Measurements from ENCODE around the gene RBPMS2.

RBPMS2 gene

DNA sequence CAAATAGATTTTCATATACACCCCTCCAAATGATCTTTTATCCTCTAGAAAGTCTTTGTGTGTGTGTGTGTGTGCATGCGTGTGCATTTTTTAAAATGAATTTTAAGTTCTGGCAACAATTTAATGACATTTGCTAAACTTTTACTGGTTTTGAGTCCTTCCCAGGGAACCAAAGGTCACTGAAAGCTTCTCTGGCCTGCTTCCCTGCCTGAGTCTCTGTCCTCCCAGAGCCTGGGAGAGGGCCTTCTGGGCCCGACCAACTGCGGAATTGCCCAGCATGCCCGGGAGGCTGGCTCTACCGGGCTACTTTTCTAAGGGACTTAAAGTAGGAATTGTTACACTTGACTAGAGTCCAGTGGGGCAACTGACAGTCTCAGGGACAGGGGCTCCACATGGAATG is 7.4 kb upstream of the RBPMS2 start:
- DNase-seq, result no peak

DNA sequence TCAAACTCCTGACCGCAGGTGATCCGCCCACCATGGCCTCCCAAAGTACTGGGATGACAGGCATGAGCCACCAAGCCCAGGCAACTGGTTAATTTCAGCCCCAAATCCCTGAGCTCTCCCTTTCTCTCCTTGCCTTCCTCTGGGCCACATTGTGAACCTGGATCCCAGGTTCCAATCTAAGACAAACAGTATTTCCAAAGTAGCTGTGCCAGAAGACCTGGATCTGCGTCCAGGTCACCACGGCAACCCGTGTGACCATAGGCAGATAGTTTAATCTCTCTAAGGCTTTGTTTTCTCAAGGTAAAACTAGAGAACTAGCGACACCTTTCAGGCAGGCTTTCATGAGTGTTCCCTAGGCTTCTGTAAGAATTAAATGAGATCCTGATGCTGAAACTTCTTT is 5.9 kb upstream of the RBPMS2 start:
- no peak for DNase-seq

DNA sequence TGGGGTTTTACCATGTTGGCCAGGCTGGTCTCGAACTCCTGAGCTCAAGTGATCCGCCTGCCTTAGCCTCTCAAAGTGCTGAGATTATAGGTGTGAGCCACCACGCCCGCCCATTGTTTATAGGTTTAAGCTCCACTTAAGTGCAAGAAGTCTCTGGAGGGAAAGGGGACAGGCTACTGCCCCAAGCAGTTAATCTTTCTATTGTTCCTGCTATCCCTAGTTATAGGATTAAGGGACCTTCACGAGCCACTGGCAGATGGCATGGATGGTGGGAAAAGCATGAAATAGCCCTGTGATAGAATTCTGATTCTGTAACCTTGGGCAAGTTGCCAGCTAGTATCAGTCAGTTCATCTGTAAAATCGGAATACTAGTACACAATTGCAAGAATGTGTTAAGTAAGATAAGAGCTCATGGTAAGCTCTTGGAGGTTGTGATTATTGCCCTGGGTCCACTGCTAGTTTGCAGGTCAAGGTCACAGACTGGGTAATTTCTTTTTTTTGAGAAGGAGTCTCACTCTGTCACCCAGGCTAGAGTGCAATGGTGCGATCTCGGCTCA is 5.3 kb upstream of the RBPMS2 start:
- DNase-seq, result no peak

DNA sequence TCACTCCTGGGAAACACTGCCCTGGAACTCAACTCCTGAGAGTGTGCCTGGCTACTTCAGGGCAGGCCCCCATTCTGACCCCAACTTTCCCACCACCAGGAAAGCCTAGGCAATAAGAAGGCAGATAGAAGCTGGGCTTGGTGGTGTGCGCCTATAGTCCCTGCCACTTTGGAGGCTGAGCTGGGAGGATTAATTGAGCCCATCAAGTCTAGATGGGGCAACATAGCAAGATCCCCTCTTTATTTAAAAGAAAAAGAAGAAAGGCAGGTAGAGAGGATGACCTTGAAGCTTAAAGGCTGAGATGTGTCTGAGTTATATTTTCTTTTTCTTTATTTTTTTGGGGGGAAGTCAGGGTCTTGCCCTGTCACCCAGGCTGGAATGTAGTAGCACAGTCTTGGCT is 4.2 kb upstream of the RBPMS2 start:
- DNase-seq, result no peak

DNA sequence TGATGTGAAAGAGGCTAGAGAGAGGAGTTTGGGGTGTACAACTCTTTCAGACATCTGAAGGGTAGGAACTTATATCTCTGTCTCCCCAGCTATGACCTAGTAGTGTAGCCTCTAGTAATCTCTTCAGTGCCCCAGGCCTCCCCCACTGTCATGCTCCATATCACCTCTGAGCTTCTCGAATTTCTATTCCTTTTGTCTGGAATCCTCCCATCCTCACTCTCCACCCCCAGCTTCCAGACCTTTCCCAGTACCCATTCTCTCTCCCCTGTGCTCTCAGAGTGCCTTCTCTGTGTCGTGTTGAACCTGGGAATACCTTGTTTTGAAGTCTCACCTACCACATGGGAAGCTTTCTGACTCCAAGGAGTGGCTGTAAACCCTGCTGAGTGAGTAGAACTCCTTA is 3.6 kb upstream of the RBPMS2 start:
- no peak for DNase-seq

DNA sequence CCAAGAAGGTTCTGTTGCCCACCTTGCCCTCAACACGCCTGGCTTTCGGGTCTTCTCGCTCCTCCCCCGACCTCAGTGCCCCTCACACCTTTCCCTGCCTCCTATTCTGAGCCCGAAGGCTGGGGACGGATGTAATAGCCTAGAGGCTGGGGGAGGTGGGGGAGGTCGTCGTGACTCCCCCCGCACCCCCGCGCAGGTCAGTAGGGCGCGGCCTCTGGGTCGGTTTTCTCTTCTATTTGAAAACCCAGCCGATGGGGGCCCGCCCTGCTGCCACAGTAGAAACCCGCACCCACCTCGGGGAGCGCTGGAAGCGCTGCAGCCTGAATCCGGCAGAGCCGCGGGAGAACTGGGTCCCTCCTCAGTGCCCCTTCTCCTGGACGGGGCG is 1.0 kb upstream of the RBPMS2 start:
- no peak for DNase-seq

DNA sequence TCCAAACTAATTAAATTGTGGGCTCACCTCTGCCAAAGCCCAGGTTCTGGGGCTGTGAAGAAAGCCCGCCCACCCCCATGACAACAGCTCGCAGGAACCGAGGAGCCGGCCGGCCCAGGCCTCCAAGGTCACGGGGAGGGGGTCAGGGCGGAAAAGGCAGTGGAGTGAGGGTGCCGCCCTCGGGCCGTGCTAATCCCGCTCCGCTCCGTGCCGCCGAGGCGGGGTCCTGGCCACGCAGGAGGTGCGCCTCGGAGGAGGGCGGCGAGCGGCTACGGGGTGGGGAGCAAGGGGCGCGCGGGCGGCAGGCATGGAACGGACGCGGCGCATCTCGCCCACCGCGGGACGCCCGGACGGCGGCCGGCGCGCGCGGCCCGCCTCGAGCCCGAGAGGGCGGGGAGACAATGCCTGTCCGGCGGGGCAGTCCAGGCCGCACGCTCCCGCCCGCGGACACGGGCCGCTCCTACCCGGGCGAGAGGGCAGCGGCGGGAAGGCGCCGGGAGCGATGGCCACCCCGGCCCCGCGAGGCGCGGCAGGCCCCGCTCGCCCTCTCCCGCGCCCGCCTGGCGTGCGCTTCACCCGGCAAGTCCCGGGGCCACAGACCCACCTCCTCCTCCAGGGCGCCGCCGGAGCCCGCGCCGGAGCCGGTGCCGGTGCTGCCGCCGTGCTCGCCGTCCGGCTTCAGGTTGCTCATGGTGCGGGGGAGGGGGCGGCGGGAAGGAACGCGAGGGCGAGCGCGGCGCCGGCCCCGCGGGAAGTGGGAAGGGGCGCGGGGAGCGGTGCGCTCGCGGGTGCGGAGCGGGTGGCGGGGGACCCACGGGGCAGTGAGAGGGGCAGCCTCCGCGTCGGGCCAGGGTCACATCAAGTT is 528 bp downstream of the RBPMS2 start:
- DNase-seq, result no peak

DNA sequence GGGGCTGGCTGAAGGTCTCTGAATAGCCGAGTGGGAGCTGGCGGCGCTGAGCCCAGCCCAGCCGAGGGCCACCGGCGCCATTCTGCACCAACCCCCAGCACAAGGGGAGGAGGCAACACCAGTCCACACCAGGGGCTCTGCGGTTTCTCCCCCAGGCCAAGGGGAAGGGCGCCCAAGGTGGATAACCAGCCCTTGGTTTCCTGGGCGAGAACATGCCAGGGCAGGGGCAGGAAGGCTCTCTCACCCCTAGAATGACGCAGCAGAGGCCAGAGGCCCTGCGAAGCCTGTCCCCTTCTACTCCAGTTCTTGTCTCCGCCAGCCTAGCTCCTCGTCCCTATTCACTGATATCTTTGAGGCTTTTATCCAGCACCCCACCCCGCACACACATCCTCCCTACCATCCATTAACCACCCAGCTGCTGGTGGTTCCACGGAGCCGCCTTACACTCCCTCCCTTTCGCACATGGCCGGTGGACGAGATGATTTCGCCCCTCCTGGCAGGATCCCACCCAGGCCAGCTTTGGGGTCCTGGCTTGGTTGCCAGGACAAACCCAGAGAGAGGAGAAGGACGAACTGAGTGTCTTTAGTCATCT is 1.3 kb downstream of the RBPMS2 start:
- no peak for DNase-seq

DNA sequence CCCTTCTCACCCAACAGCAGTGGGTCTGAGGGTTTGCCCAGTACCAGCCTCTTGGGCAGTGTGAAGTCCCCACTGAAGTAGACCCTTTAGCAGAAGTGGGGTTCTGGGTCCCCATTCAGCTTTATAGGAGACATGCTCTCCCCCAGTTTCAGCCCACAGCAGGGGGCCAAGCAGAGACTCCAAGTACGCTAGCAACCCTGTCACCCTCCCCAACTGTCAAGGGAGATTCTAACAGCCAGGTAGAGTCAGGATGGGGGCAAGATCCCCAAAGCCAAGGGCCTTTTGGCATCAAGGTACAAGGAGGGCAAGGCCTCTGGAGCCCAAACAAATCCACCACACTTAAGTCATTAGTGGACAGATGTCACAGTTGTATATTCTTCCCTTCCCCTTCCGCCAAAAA is 1.8 kb downstream of the RBPMS2 start:
- DNase-seq, result no peak

DNA sequence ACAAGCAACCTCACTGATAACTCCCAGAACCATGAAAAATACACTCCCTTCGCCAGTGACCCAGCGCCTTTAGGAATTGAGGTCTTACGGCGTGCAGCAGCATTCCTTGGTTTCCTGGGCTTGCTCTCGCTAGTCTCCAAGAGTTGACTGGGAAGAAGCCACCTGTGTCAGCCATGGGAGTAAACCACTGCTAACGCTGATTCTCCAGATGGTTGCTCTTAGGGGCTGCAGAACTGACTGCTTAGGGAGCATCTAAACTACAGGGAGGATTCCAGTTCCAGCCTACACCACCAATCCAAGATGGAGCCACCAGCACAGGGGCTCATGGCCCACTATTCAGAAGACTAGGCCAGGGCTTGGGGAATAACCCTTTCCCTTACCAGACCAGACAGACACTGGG is 2.4 kb downstream of the RBPMS2 start:
- no peak for DNase-seq

DNA sequence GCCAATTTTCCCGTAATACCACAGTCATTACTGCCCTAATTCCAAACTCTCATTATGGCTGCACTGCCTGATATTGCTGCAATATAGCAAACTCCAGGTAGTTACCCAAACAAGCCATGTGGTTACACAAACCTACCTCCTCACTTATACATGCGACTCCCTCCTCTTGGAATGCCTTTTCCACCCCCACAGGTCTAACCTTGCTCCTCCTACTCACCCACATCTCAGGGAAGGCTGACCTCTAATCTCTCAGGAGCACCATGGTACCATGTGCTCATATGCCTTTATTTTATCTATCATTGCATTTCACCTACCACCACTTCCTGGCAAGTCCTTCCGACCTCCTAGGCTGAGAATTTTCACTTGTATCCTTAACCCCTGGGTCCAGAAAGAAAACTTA is 2.9 kb downstream of the RBPMS2 start:
- DNase-seq, result no peak

DNA sequence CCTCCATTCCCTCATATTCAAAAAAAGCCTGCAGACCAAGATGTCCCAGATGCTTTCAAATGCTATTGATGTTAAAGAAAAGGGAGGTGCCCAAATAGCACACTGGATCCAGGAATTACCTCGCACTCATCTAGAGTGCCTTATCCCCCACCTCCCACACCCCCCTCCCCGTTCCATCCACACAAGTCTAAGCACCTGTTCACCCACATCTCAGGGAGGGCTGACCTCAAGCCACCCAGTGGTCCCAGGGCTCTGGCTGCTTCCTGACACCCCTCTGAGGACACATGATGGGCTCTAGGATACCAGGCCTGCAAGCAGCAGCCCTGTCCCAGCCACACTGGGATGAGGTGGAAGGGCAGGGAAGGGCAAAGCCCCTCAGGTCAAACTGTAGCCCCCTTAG is 4.8 kb downstream of the RBPMS2 start:
- DNase-seq, result no peak

DNA sequence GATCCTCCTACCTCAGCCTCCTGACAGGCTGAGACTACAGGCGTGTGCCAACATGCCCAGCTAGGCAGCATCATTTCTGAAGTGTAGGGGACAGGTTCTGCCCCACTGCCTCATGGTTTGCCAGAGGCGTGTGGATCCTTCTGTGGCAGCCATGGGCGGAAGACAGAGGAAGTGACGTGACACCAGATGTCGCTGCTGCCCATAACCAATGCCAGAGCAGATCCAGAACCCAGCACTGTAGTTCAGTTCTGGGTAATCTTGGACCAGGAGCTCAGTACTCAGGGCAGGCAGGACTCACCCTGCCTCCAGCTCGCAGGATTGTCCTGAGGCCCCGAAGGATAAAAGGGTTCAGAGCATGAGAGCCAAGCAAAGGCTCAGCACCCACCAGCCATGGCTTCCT is 8.2 kb downstream of the RBPMS2 start:
- no peak for DNase-seq

DNA sequence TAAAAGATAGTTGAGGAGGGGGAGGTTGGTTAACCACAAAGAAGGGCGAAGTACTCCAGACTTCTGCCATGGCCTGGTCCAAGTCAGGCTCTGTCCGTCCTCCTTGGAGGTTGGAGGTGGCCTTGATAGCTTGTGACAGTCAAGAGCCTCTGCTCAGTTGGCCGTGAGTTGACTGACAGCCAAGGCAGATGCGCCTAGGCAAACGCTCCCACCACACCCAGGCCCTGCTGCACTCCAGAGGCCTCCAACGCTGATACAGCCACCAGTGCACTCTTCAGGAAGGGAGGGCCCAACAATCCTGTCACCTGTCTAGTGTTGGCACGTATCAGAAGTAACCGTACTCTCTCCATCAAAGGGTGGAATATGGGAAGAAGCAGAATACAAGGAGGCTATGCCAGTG is 9.3 kb downstream of the RBPMS2 start:
- no peak for DNase-seq

DNA sequence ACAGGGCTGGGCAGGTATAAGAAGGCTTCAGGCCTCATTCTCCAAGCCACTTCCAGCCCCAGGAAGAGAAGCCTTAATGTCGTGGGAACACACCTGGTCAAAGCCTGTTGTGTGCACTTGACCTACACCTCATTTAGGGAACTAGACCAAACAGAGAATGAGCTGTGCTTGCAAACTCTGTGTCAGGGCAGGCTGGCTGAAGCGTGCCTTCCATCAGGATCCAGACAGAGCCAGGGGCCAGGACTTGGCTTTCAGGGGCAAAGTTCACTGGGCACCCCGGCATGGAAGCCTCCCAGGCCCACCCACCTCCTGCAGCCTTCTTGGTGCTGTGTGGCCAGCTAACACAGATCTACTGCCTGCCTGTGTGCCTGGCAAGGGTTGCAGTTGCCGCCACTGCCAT is 11.5 kb downstream of the RBPMS2 start:
- no peak for DNase-seq

DNA sequence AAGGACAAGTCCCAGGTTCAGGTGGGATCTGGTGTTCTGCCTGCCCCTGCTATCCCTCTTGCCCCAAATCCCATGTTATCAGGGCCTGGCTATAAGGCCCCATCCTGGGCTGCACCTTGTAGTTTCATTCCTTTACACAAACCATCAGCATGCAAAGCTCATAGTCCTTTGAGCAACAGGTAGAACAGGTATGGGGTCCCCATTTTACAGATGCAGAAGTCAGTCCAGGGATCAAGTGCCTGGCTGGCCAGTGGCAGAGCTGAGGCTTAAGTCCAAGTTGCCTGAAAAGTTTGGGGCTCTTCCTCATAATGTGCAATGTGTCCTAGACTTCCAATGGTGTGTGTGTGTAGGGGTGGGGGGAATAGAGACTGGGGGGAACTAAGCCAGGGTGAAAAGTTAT is 11.9 kb downstream of the RBPMS2 start:
- no peak for DNase-seq

DNA sequence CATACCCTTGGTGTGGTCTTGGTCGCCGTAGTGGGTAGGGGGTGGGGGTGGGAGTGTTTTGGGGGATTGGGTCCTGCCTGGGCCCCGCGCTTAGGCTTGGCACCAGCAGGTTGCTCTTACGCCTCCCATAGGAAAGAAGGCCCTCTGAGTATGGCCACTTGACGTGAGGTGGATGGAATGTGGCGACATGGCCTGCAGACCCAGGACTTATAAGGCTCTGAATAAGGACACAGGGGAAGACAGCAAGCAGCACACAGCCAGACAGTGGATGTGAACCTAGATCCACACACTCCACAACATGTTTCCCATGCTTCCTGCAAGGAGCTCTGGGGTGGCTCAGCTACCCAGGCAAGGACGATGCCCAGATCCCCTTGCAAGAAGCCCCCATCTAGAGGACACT is 12.4 kb downstream of the RBPMS2 start:
- no peak for DNase-seq

DNA sequence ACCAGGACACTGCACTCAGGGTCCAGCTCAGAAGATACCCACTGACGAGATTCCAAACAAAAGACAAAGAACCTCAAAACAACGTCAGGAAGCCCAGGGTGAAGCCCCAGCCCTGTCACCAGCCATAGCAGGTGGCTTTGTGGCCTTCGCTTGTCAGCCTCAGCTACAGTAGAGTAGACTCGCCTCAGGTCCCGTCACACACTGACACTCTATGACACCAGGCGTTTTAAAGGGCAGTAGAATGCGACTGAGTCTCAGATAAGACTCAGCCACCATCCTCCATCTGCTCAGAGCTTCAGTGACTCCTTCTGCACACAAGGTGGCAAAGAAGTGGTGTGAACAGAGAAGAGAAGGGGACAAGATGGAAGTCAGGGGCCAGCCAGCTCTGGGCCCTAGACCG is 12.8 kb downstream of the RBPMS2 start:
- DNase-seq, result no peak

DNA sequence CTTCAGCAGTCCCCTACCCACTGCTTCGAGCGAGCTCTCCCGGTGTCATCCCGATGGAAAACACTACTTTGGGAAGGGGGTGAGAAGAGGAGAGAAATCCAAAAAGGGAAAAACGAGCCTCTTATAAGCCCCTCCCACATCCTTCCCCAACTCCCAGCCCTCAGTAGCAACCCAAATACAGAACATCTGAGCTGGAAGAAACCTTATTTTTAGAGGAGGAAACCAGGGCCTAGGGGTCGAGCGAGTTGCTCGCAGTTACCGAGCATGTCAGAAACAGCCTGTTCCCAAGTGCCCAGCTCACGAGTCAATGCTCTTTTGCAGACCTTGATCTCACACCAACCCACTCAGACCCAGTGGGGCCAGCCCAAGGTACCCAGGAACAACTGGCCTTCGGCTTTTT is 14.2 kb downstream of the RBPMS2 start:
- no peak for DNase-seq

DNA sequence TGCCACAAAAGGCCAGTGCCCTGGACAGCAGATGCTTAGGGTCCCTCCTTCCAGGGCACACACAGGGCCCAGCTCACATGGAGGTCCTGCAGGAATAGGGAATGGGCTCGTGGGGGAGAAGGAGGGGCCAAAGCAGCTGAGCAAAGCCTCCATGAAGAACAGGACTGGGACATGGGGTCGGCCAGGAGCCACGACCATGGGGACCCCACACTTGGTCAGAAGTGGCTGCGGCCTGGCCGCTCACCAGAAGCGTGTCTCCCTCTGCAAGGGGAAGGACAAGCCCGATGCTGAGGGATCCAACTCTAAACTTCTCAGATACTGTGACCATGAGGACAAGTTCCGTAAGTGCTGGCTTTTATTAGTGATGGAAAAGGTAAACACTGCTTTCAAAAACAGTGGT is 15.3 kb downstream of the RBPMS2 start:
- no peak for DNase-seq

DNA sequence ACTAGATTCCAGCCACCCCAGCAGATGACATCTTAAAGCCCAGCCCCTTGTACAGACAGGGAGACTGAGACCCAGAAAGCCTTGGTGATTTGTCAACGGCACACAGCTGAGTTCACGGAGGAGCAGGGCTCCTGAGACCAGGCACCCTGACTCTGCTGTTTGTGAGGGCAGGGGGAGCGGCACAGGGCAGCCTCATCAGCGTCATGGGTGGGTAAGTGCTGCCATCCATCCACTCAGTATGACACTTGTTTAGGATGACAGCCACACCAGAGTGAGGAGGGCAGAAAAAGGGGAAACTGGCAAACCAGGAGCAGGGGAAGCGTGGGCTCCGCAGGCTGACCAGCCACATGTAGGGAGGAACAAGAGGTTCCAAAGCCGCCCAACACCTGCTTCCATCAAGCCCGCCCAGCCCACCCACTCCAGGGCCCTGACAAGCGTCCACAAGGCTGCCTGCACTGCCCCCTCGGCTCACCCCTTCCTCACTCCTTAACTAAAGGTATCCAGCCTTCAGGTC is 19.9 kb downstream of the RBPMS2 start:
- DNase-seq, result no peak

DNA sequence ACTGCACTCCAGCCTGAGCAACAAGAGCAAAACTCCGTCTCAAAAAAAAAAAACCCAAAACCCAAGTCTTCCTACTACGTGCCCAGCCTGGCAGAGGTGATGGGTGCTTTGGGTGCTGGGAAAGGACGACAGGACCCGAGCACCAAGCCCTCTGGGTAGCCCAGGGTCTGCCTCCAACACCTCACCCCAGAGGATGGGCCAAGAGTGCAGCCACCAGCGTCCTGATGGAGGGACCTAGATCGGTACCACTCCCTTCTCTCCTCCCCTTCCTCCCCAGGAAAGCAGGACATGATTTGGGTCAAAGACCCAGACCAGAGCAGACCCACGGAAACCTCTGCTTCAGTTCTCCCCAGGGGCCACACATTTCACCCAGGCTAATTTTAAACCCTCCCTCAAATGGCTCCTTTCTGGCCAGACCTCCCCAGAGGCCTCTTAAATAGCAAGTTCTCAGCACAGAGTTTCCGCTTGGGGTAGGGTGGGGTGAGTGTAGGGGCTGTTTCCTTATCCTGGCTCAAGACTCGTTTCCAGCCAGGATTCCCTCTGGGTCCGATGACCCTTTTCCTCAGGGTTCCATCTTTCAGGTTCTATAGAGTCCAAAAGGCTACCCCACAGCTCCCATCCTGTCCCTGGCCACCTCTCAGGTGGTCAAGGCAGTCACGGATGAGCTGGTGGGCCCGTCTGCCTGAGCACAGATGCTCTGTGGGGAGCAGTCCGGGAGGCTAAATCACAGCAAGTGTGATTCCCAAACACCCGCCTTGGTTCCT is 20.5 kb downstream of the RBPMS2 start:
- DNase-seq, result no peak

DNA sequence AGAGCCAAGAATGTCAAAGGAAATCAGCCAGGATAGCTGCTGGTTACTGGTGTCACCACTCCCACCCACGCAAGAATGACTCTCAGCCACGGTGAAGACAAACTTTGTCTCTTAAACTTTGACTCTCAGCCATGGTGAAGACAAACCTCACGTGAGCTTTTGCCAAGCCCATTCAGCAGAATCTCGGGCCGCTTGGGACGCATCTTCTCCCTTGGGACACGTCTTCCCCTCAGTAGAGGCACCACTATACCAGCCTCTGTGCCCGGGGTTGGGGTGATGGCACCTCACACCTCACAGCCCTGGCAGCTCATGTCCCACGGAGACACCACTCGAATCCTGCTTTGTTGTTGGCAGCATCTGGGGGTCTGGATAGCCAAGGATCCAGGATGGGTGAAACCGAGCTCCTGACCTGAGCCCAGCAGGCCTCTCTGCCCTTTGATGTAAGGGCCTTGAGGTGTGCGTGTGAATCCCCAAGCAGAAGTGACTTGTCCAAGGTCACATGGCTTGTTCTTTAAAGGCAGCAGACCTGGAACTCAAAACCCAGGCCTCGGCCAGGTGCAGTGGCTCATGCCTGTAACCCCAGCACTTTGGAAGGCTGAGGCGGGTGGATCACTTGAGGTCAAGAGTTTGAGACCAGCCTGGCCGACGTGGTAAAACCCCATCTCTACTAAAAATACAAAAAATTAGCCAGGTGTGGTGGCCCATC is 21.8 kb downstream of the RBPMS2 start:
- DNase-seq, result no peak
